Endothelial cell of umbilical vein (primary cell): ENCODE measurements around the gene NAXE. TPM values are rescaled to one million over a fixed set of nuclear protein-coding genes. Genes with fewer than 3 reads are reported as not detected.

ENCODE experiments used
- BruUV-seq: library from RNA; stranded (reverse); fragments of 400-500 nt; replicated peaks from 2 replicates; lab custom pipeline; 2021; lab: Mats Ljungman, UMichigan
- CTCF ChIA-PET: fragments of 300-600, 350-600 bp; sonication (Branson Sonifier 250); formaldehyde crosslinking; loops from one replicate; lab custom pipeline; 2021; ENCODE audit warnings: antibody characterized with exemption, inconsistent platforms; lab: Charles Lee
- POLR2A ChIA-PET: fragments of 300-600, 350-600 bp; sonication (Branson Sonifier 250); formaldehyde crosslinking; loops from one replicate; lab custom pipeline; 2021; ENCODE audit warnings: antibody characterized with exemption, inconsistent platforms; lab: Charles Lee
- DNase-seq: peaks from one replicate; pipeline ENCODE4 v3.0.0-alpha.2; 2011; ENCODE audit warnings: low read depth, low spot score
- FAIRE-seq: peaks from 2 replicates; lab custom pipeline; 2011; peaks lifted over from hg19 to GRCh38; lab: Jason Lieb, UNC
- H2AFZ ChIP-seq: 2 replicates; pipeline ENCODE4 v1.6.0; 2012; ENCODE audit warnings: low read depth, low read length, control low read depth, inconsistent platforms
- H3K27ac ChIP-seq: 2 replicates; pipeline ENCODE4 v1.5.1; 2011; ENCODE audit warnings: low read depth, mild to moderate bottlenecking, control low read depth, low read length, moderate library complexity; ENCODE audit not compliant: insufficient read depth
- H3K27me3 ChIP-seq, 2 experiments: 2 replicates each; pipeline versions ENCODE4 v1.6.0 to v1.6.1; 2011; ENCODE audit warnings: low read length in 2 of 2, mixed read lengths in 1 of 2; ENCODE audit not compliant: control insufficient read depth in 2 of 2, insufficient read depth in 2 of 2
- H3K36me3 ChIP-seq, 2 experiments: 2 replicates in 1 of 2; 3 replicates in 1 of 2; pipeline ENCODE4 v1.5.1; 2011; ENCODE audit warnings: low read length in 2 of 2, mild to moderate bottlenecking in 1 of 2, moderate library complexity in 1 of 2; ENCODE audit not compliant: control insufficient read depth in 2 of 2, insufficient read depth in 2 of 2; ENCODE audit errors: extremely low read depth in 1 of 2
- H3K4me1 ChIP-seq: 3 replicates; pipeline ENCODE4 v1.5.1; 2011; ENCODE audit warnings: mild to moderate bottlenecking, low read length; ENCODE audit not compliant: control insufficient read depth, insufficient read depth; ENCODE audit errors: extremely low read depth
- H3K4me2 ChIP-seq: 2 replicates; pipeline ENCODE4 v1.6.1; 2011; ENCODE audit warnings: low read length, control low read depth, mixed read lengths; ENCODE audit not compliant: insufficient read depth
- H3K4me3 ChIP-seq, 3 experiments: fragments of 200-600 bp in 1 of 3; sonication (generic), shearing (Covaris generic) in 1 of 3; replicated peaks in 1 of 3; 2 replicates each; pipeline ENCODE4 v1.5.1; 2011 to 2016; ENCODE audit warnings: control low read depth in 3 of 3, low read length in 3 of 3, mild to moderate bottlenecking in 2 of 3, inconsistent platforms in 1 of 3, low read depth in 1 of 3, moderate library complexity in 1 of 3; ENCODE audit not compliant: insufficient read depth in 1 of 3
- H3K79me2 ChIP-seq: 2 replicates; pipeline ENCODE4 v1.6.0; 2012; ENCODE audit warnings: low read length, inconsistent platforms; ENCODE audit not compliant: control insufficient read depth, insufficient read depth
- H3K9ac ChIP-seq: replicated peaks from 2 replicates; pipeline ENCODE3; 2011; ENCODE audit warnings: low read length, control low read depth; ENCODE audit not compliant: insufficient read depth; ENCODE audit errors: extremely low read depth
- H3K9me1 ChIP-seq: replicated peaks from 3 replicates; pipeline ENCODE4 v1.6.0; 2011; ENCODE audit warnings: mild to moderate bottlenecking, low read length; ENCODE audit not compliant: control insufficient read depth, insufficient read depth; ENCODE audit errors: extremely low read depth
- H3K9me3 ChIP-seq: replicated peaks from 2 replicates; pipeline ENCODE4 v1.5.1; 2012; ENCODE audit warnings: low read length, inconsistent platforms; ENCODE audit not compliant: control insufficient read depth, insufficient read depth
- H4K20me1 ChIP-seq: replicated peaks from 2 replicates; pipeline ENCODE3; 2011; ENCODE audit warnings: mild to moderate bottlenecking, low read length; ENCODE audit not compliant: control insufficient read depth, insufficient read depth; ENCODE audit errors: extremely low read depth
- CTCF ChIP-seq, 2 donors: IDR thresholded peaks; 1 replicate in 1 of 2; 2 replicates in 1 of 2; pipeline ENCODE4 v1.5.1; 2011; ENCODE audit warnings: low read length in 2 of 2, mild to moderate bottlenecking in 2 of 2, moderate library complexity in 2 of 2, control low read depth in 1 of 2, inconsistent platforms in 1 of 2, low read depth in 1 of 2; ENCODE audit not compliant: insufficient read depth in 1 of 2; ENCODE audit errors: extremely low read depth in 1 of 2
- GATA2 ChIP-seq: IDR thresholded peaks from 2 replicates; pipeline ENCODE4 v1.7.0; 2011; ENCODE audit warnings: low read depth, mild to moderate bottlenecking, moderate library complexity, mixed read lengths, low read length; ENCODE audit not compliant: insufficient read length, insufficient read depth
- JUN ChIP-seq: IDR thresholded peaks from 2 replicates; pipeline ENCODE4 v1.6.1; 2011; ENCODE audit warnings: borderline replicate concordance, low read depth; ENCODE audit not compliant: insufficient read length, insufficient read depth
- MAX ChIP-seq: IDR thresholded peaks from 2 replicates; pipeline ENCODE4 v1.6.1; 2011; ENCODE audit not compliant: insufficient read depth, insufficient read length
- MYC ChIP-seq: IDR thresholded peaks from one replicate; pipeline ENCODE4 v1.6.1; 2011; ENCODE audit warnings: mild to moderate bottlenecking, low read depth, low read length
- POLR2A ChIP-seq: IDR thresholded peaks from 2 replicates; pipeline ENCODE4 v1.6.1; 2012; ENCODE audit warnings: low read depth, mild to moderate bottlenecking, control low read depth, low read length
- POLR2AphosphoS5 ChIP-seq: IDR thresholded peaks from 2 replicates; pipeline ENCODE4 v1.6.1; 2012; ENCODE audit warnings: low read depth, mild to moderate bottlenecking, control low read depth, low read length, moderate library complexity; ENCODE audit not compliant: insufficient read depth
- dilution Hi-C: fragments of 300-500 bp; cut with MboI; formaldehyde crosslinking; loops from one replicate; pipeline ENCODE4 v1.15.0; 2019; ENCODE audit warnings: low sequenced_read_pairs; ENCODE audit not compliant: extremely low pct_ligation_motif_present
- intact Hi-C: fragments of 100-400 bp; cut with micrococcal nuclease; formaldehyde crosslinking; loops from one replicate; pipeline ENCODE4 v1.10.0; 2022
- polyA plus RNA-seq, 4 experiments: library from polyadenylated mRNA; depleted of rRNA in 3 of 4; stranded (reverse) in 3 of 4; unstranded in 1 of 4; fragments of >200 nt; gene quantifications; 2 replicates each; pipeline versions ENCODE4 v1.2.1 to v1.2.3, GENCODE V29; 2011 to 2012; ENCODE audit warnings: missing spikeins in 1 of 4
- total RNA-seq: library from RNA; stranded (reverse); gene quantifications from 2 replicates; pipeline ENCODE4 v1.2.3, GENCODE V29; 2021

NAXE gene
- total and polyA plus RNA-seq, 2 donors (not counting 3 experiments of a cell fraction or from before 2014, with no cell fraction given): 76.2 to 187 TPM

- no peak for DNase-seq
- ChIA-PET CTCF (no interaction called here), POLR2A (interaction anchor here (0.6 kb wide), 1 partner anchor 10 kb away, joined by 6 read pairs; no protein-coding TSS in a partner anchor)
- H3K9me3 ChIP-seq: no peaks in the 10 kb centered on the region
- intact Hi-C loops: no loop called here
- H3K27me3 ChIP-seq: no peaks in the 10 kb centered on the region
- H3K9me1 ChIP-seq: no peaks in the 10 kb centered on the region
- no peak overlapping the region for H3K9ac ChIP-seq
- H3K4me1 ChIP-seq: no peaks in the 10 kb centered on the region
- H3K27ac ChIP-seq: no peak overlapping the region
- FAIRE-seq: no peak
- no peak overlapping the region for H3K4me2 ChIP-seq
- H3K4me3 ChIP-seq: no peak overlapping the region
- BruUV-seq: no TSS peak
- no peaks in the 10 kb centered on the region for H4K20me1 ChIP-seq
- dilution Hi-C loops: no loop called here
- no peak overlapping the region for H2AFZ ChIP-seq
- peaks cover 8 to 21% of the 10 kb centered on the region in 2 experiments for H3K36me3 ChIP-seq
- TF ChIP-seq CTCF (IDR thresholded peaks at IDR 0.05; ENCODE audit: extremely low read depth in 1 of 2, insufficient read depth in 1 of 2, low read depth in 1 of 2, low read length in 2 of 2): no peak
- no peak for TF ChIP-seq MYC
- no peak for TF ChIP-seq POLR2AphosphoS5
- no peak for TF ChIP-seq MAX
- TF ChIP-seq POLR2A: no peak
- no peak for TF ChIP-seq JUN
- no peak for TF ChIP-seq GATA2
- no peaks in the 10 kb centered on the region for H3K79me2 ChIP-seq
Measured at GRCh38 chr1:156547982-156548381, 43.6 kb upstream of the NAXE start.
